ENCODE measurements around the gene FAM24B. TPM values are rescaled to one million over a fixed set of nuclear protein-coding genes. Genes with fewer than 3 reads are reported as not detected.

Gene FAM24B
- total and polyA plus RNA-seq, 2 experiments from 2014 or later, result 6.5 to 14.5 TPM

GRCh38 chr10:122815458-122815857, 63.9 kb downstream of the FAM24B start:
- H3K4me1 Mint-ChIP-seq, result no peaks in the 10 kb centered on the region
- no peaks in the 10 kb centered on the region for H3K4me1 ChIP-seq (ENCODE audit: insufficient read depth)
- H3K4me3 ChIP-seq, result no peak overlapping the region
- no peak overlapping the region for H3K27ac Mint-ChIP-seq
- TF ChIP-seq ETS1 (IDR thresholded peaks at IDR 0.05), result no peak
- no peak for TF ChIP-seq NANOG (IDR thresholded peaks at IDR 0.05; ENCODE audit: borderline replicate concordance)
- no peak for TF ChIP-seq REST (IDR thresholded peaks at IDR 0.05; ENCODE audit: unreplicated experiment)
- TF ChIP-seq EZH2 (IDR thresholded peaks at IDR 0.05; ENCODE audit: low read depth, unreplicated experiment), result no peak
- no peak for TF ChIP-seq CREB1 (CRISPR knock-in tag; IDR thresholded peaks at IDR 0.05; ENCODE audit: low read depth)
- TF ChIP-seq EZH2phosphoT487 (IDR thresholded peaks at IDR 0.05; ENCODE audit: unreplicated experiment), result no peak
- TF ChIP-seq ZNF462 (CRISPR knock-in tag; IDR thresholded peaks at IDR 0.05), result no peak
- no peak for TF ChIP-seq CTCF (conservative IDR thresholded peaks at IDR 0.05; ENCODE audit: low read depth in 2 of 2)
- no peak for TF ChIP-seq ZNF114 (CRISPR knock-in tag; IDR thresholded peaks at IDR 0.05)
- TF ChIP-seq JUNB (IDR thresholded peaks at IDR 0.05; ENCODE audit: unreplicated experiment), result no peak
- TF ChIP-seq STAT1 (IDR thresholded peaks at IDR 0.05; ENCODE audit: unreplicated experiment), result no peak
- no peaks in the 10 kb centered on the region for H3K36me3 Mint-ChIP-seq (ENCODE audit: low read depth)
- DNase-seq (ENCODE audit: low spot score) (no peak), ATAC-seq (no peak)
- no peaks in the 10 kb centered on the region for H3K9me2 ChIP-seq (ENCODE audit: insufficient read depth)
- H3K79me2 ChIP-seq (replicated peaks; ENCODE audit: insufficient read depth), result no peaks in the 10 kb centered on the region
- no peak overlapping the region for H3K27ac ChIP-seq (ENCODE audit: low read depth)
- peaks cover 4% of the 10 kb centered on the region for H3K27me3 Mint-ChIP-seq (ENCODE audit: insufficient read depth, low read depth, poor library complexity)
- H3K36me3 ChIP-seq (ENCODE audit: insufficient read depth), result no peaks in the 10 kb centered on the region
- H3K4me2 ChIP-seq, result no peak overlapping the region
- no peaks in the 10 kb centered on the region for H3F3A ChIP-seq (replicated peaks; ENCODE audit: low read depth)
- H2AFZ ChIP-seq, result peak overlapping the region; percentile 59
- no peak overlapping the region for H3K4me3 Mint-ChIP-seq
- no peaks in the 10 kb centered on the region for H4K20me1 ChIP-seq (replicated peaks; ENCODE audit: insufficient read depth)
- no peaks in the 10 kb centered on the region; the same call in 2 of the 3 replicates for H3K9me3 Mint-ChIP-seq
- no peaks in the 10 kb centered on the region for H3K27me3 ChIP-seq (ENCODE audit: insufficient read depth)

All from GM23338 (cell line).